GM12872 (cell line): ENCODE results near the gene NCK2.

Source experiments
- CTCF ChIP-seq: IDR thresholded peaks from 3 replicates; pipeline ENCODE4 v1.5.1; 2011; ENCODE audit warnings: low read depth, mild to moderate bottlenecking, low read length, moderate library complexity; ENCODE audit not compliant: insufficient read depth

NCK2 gene

GRCh38 chr2:105859694-105859951, 114.9 kb downstream of the NCK2 start:
- TF ChIP-seq CTCF = no peak

GRCh38 chr2:105860567-105860966, 115.9 kb downstream of the NCK2 start:
- TF ChIP-seq CTCF = no peak

- TF ChIP-seq CTCF = no peak
Measured at GRCh38 chr2:105861200-105861599, 116.5 kb downstream of the NCK2 start.

- no peak for TF ChIP-seq CTCF
Measured at GRCh38 chr2:105862843-105863242, 118.1 kb downstream of the NCK2 start.

GRCh38 chr2:105864262-105864661, 119.5 kb downstream of the NCK2 start:
- TF ChIP-seq CTCF = no peak

- TF ChIP-seq CTCF = no peak
Measured at GRCh38 chr2:105865222-105865913, 120.7 kb downstream of the NCK2 start.

- TF ChIP-seq CTCF = no peak
Measured at GRCh38 chr2:105866216-105867185, 121.8 kb downstream of the NCK2 start.
